Gastroesophageal sphincter (tissue), 4 donors: ENCODE results near the gene LEPROT. TPM values are rescaled to one million over a fixed set of nuclear protein-coding genes. Genes with fewer than 3 reads are reported as not detected.

ENCODE experiments used
- ATAC-seq: fragments of 150-250 bp; one replicate; pipeline ENCODE4 v1.9.1; 2016; ENCODE audit warnings: mild to moderate bottlenecking, moderate library complexity
- H3K27ac ChIP-seq, 4 donors: fragments of 200-600 bp; sonication (generic) in 3 of 4; 1 replicate in 3 of 4; 2 replicates in 1 of 4; pipeline ENCODE4 v1.5.1; 2016 to 2019
- H3K27me3 ChIP-seq: fragments of 200-600 bp; sonication (generic); one replicate; pipeline ENCODE4 v1.5.1; 2019
- H3K36me3 ChIP-seq, 2 donors: fragments of 200-600 bp; sonication (generic); one replicate each; pipeline ENCODE4 v1.5.1; 2019; ENCODE audit warnings: control low read depth in 1 of 2
- H3K4me1 ChIP-seq, 3 donors: fragments of 200-600 bp; sonication (generic); 1 replicate in 2 of 3; 2 replicates in 1 of 3; pipeline ENCODE4 v1.5.1; 2016 to 2019; ENCODE audit warnings: control low read depth in 2 of 3
- H3K4me3 ChIP-seq, 2 donors: fragments of 200-600 bp; sonication (generic); one replicate each; pipeline ENCODE4 v1.5.1; 2019; ENCODE audit warnings: mild to moderate bottlenecking in 1 of 2, moderate library complexity in 1 of 2
- H3K9me3 ChIP-seq, 3 donors: fragments of 200-600 bp; sonication (generic); one replicate each; pipeline ENCODE4 v1.5.1; 2017 to 2019; ENCODE audit warnings: control low read depth in 2 of 3
- CTCF ChIP-seq, 4 experiments: fragments of 200-600 bp in 2 of 4; fragments of 450-650 bp in 2 of 4; sonication (generic) in 1 of 4; IDR thresholded peaks; one replicate each; pipeline ENCODE4 v1.5.1; 2017 to 2019; ENCODE audit warnings: antibody characterized with exemption in 4 of 4, mild to moderate bottlenecking in 2 of 4, moderate library complexity in 2 of 4
- EP300 ChIP-seq: sonication (generic); formaldehyde crosslinking; IDR thresholded peaks from one replicate; pipeline ENCODE4 v1.6.1; 2017; ENCODE audit warnings: antibody characterized with exemption, mild to moderate bottlenecking
- POLR2A ChIP-seq, 2 donors: fragments of 450-650 bp; IDR thresholded peaks; one replicate each; pipeline ENCODE4 v1.6.1; 2017; ENCODE audit warnings: antibody characterized with exemption in 2 of 2, mild to moderate bottlenecking in 2 of 2, moderate library complexity in 1 of 2
- POLR2AphosphoS5 ChIP-seq: sonication (generic); formaldehyde crosslinking; IDR thresholded peaks from one replicate; pipeline ENCODE4 v1.6.1; 2017; ENCODE audit warnings: antibody characterized with exemption
- WGBS, 2 donors: methylation state at CpG; one replicate each; pipeline ENCODE4 v1.1.5; 2018; ENCODE audit warnings: low coverage in 1 of 2; 5-methylcytosine and 5-hydroxymethylcytosine counted together
- total RNA-seq, 4 donors: library from RNA; depleted of rRNA; stranded (reverse); fragments of >200 nt; gene quantifications; one replicate each; pipeline ENCODE4 v1.1.0, GENCODE V29; 2016

The LEPROT gene, protein sequence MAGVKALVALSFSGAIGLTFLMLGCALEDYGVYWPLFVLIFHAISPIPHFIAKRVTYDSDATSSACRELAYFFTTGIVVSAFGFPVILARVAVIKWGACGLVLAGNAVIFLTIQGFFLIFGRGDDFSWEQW
- 100 to 1,000 TPM in 1 of 4 donors, 10 to 100 TPM in 3; 66.3 to 106 (median 72.9) TPM for total RNA-seq

GRCh38 chr1:65420590-65421350 is at the start of gene LEPROT, which contains the start of gene LEPR:
TSS of gene LEPROT (plus strand) at chr1:65420668. CDS start at chr1:65420725, 57 bp downstream.
TSS of gene LEPR (plus strand) at chr1:65420668. CDS start at chr1:65565566, 144,898 bp downstream.
- Histone ChIP-seq H3K27me3 (no peaks in the 10 kb centered on the region), H3K36me3 (peaks cover 1 to 8% of the 10 kb centered on the region in 2 donors), H3K4me3 (peak within 1 kb of the TSS; percentile 62 to 90), H3K9me3 (no peaks in the 10 kb centered on the region), H3K27ac (peak within 1 kb of the TSS; percentile 89 to 99 (median 96)), H3K4me1 (peaks cover 0 to 46% (median 27%) of the 10 kb centered on the region in 3 donors)
- peak; percentile 87 for ATAC-seq
- 0 to 1% methylated on average over 8 to 29 of the region's 60 CpGs for WGBS, 2 donors
- TF ChIP-seq POLR2AphosphoS5 (peak; percentile 85), EP300 (no peak), POLR2A (IDR thresholded peaks at IDR 0.05) (peak; percentile 75 to 77), CTCF (IDR thresholded peaks at IDR 0.05) (peak in 2 of 4 experiments; percentile 4 to 21)

DNA sequence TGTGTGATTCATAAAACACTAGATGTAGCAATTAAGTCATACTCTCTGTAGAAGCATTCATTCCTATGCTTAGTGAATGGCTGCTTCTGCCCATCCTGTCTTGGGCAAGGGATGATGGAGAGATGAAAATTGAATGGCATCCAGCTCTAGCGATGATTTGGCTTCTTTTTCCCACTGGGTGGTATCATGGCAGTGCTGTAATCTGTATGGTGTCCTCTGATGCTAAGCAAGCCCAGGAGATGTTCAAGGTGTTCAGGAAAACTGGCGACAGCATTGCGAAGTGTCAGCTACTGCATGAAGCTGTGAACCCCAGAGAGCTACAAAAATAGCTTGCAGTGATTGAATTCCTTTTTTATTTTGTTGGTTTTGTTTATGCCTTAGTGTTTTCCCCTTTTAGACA is 48.9 kb upstream of the LEPROT start:
- Histone ChIP-seq H3K4me1 (no peaks in the 10 kb centered on the region), H3K27me3 (no peaks in the 10 kb centered on the region), H3K9me3 (no peaks in the 10 kb centered on the region), H3K27ac (no peak overlapping the region), H3K36me3 (no peaks in the 10 kb centered on the region), H3K4me3 (no peak overlapping the region)
- WGBS, 2 donors: 85 to 96% methylated on average over 3 of the region's 3 CpGs
- no peak for ATAC-seq
- TF ChIP-seq POLR2A (IDR thresholded peaks at IDR 0.05): no peak
- TF ChIP-seq POLR2AphosphoS5: no peak
- TF ChIP-seq CTCF (IDR thresholded peaks at IDR 0.05): no peak
- TF ChIP-seq EP300: no peak

DNA sequence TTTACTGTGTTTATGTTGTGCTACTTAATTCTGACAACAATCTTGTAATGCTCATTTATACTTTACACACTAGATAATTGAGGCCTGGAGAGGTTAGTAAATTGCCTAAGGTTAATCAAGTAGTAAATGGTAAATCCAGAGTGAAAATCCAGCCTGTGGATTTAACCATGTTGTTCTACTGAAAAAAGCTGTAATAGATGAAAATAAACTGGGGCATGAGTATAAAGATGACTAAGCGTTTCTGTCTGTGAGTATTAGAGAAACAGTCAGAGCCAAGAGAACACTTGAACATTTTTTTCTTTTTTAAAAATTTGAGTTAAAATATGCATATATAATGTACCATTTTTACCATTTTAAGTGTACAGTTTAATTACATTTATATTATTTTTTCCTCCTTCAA is 47.9 kb upstream of the LEPROT start:
- no peaks in the 10 kb centered on the region for H3K27me3 ChIP-seq
- no peak for ATAC-seq
- TF ChIP-seq EP300: no peak
- no peak for TF ChIP-seq POLR2AphosphoS5
- no peak for TF ChIP-seq CTCF (IDR thresholded peaks at IDR 0.05)
- TF ChIP-seq POLR2A (IDR thresholded peaks at IDR 0.05): no peak
- no peaks in the 10 kb centered on the region for H3K4me1 ChIP-seq
- H3K27ac ChIP-seq: no peak overlapping the region
- no peaks in the 10 kb centered on the region for H3K36me3 ChIP-seq
- no peak overlapping the region for H3K4me3 ChIP-seq
- WGBS, 2 donors: 44 to 85% methylated on average over 1 of the region's 1 CpG
- H3K9me3 ChIP-seq: no peaks in the 10 kb centered on the region

- Histone ChIP-seq H3K9me3 (no peaks in the 10 kb centered on the region), H3K4me1 (no peaks in the 10 kb centered on the region), H3K27me3 (no peaks in the 10 kb centered on the region), H3K36me3 (no peaks in the 10 kb centered on the region), H3K27ac (no peak overlapping the region), H3K4me3 (no peak overlapping the region)
- no peak for ATAC-seq
- 65 to 69% methylated on average over 4 of the region's 4 CpGs for WGBS, 2 donors
- TF ChIP-seq POLR2A (IDR thresholded peaks at IDR 0.05) (no peak), CTCF (IDR thresholded peaks at IDR 0.05) (no peak), POLR2AphosphoS5 (no peak), EP300 (no peak)
Measured at GRCh38 chr1:65377496-65378246, 42.8 kb upstream of the LEPROT start.
